GM12864 (cell line): ENCODE results near the gene ANGPTL2.
"Not testable (repeated sequence)": the region's sequence is repeated elsewhere in the genome, so short reads cannot be mapped to it uniquely, and the experiment has no call there.

Experiments used
- DNase-seq: peaks from one replicate; pipeline ENCODE4 v3.0.0-alpha.2; 2011; ENCODE audit warnings: low read depth
- H3K4me3 ChIP-seq: 2 replicates; pipeline ENCODE4 v1.5.1; 2011; ENCODE audit warnings: mild to moderate bottlenecking, low read depth, low read length, control low read depth
- CTCF ChIP-seq: IDR thresholded peaks from 2 replicates; pipeline ENCODE4 v1.5.1; 2011; ENCODE audit warnings: low read depth, mild to moderate bottlenecking, moderate library complexity, low read length, control low read depth, inconsistent platforms; ENCODE audit errors: missing control alignments

The ANGPTL2 gene

GRCh38 chr9:127147251-127147650 is 24.8 kb upstream of the ANGPTL2 start:
- DNase-seq: no peak
- no peak overlapping the region for H3K4me3 ChIP-seq
- TF ChIP-seq CTCF: no peak

GRCh38 chr9:127146841-127147240 is 24.4 kb upstream of the ANGPTL2 start:
- not testable (repeated sequence) for DNase-seq, H3K4me3 ChIP-seq

GRCh38 chr9:127144670-127145445 is 22.4 kb upstream of the ANGPTL2 start:
- no peak overlapping the region for H3K4me3 ChIP-seq
- no peak for DNase-seq
- no peak for TF ChIP-seq CTCF

GRCh38 chr9:127143920-127144465 is 21.6 kb upstream of the ANGPTL2 start:
- no peak overlapping the region for H3K4me3 ChIP-seq
- DNase-seq: no peak
- TF ChIP-seq CTCF: no peak

GRCh38 chr9:127142931-127143464 is 20.6 kb upstream of the ANGPTL2 start:
- H3K4me3 ChIP-seq: no peak overlapping the region
- no peak for TF ChIP-seq CTCF
- DNase-seq: no peak

GRCh38 chr9:127142291-127142690 is 19.9 kb upstream of the ANGPTL2 start:
- no peak for TF ChIP-seq CTCF
- H3K4me3 ChIP-seq: no peak overlapping the region
- no peak for DNase-seq

- TF ChIP-seq CTCF: no peak
- DNase-seq: no peak
These were observed 18.6 kb upstream of the ANGPTL2 start for GRCh38 chr9:127140842-127141675.

More at GRCh38 chr9:127140842-127141675, 18.6 kb upstream of the ANGPTL2 start:
- no peak overlapping the region for H3K4me3 ChIP-seq
